Measurements from ENCODE around the gene DNASE1L1. TPM values are rescaled to one million over a fixed set of nuclear protein-coding genes. Genes with fewer than 3 reads are reported as not detected.

DNASE1L1 gene
- total and polyA plus RNA-seq, 2 experiments from 2014 or later, result 22.6 to 36.1 TPM

DNA sequence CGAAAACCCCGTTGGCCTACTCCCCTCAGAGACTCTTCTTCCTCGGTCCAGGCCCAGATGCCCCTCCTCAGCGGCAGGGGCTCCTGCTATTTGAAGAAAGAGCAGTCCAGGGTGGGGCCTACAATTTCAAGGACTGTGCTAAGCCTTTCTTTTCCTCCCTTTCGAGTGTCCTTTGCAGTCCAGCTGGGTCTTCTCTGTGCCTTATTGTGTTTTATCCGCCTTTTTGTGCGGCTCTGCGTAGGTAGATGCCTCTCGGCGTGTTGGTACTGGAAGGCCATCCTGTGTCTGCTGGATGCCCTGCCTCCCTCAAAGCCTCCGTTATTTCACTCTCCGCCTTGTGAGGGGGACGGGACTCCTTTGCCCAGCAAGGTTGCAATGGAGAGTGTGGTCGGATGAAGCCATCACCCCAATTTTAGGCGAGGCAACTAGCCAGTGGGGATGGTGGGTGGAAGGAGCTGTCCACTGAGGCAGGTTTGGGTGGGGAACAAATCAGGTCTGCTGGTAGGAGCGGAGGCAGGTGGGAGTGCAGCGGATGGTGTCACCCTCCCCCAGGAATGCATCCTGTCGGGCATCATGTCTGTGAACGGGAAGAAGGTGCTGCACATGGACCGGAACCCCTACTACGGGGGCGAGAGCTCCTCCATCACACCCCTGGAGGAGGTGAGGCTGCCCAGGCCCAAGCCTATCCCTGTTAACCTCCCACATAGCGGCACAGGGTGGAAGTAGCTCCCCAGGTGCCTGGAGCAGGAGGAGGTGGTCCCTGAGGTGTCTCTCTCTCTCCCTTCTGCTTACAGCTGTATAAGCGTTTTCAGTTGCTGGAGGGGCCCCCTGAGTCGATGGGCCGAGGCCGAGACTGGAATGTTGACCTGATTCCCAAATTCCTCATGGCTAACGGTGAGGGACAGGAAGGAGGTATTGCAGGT, 29.2 kb upstream of the DNASE1L1 start:
- no peak for DNase-seq (ENCODE audit: low spot score)
- H3K27me3 ChIP-seq, result no peaks in the 10 kb centered on the region
- peak overlapping the region; percentile 49 for H3K4me3 ChIP-seq
- 67% methylated on average over 28 of the region's 28 CpGs for WGBS (ENCODE audit: low lambda C conversion rate, missing lambda C conversion rate)
- no peaks in the 10 kb centered on the region for H3K9me2 ChIP-seq (replicated peaks; ENCODE audit: insufficient read depth)
- TF ChIP-seq, protein P1, sequence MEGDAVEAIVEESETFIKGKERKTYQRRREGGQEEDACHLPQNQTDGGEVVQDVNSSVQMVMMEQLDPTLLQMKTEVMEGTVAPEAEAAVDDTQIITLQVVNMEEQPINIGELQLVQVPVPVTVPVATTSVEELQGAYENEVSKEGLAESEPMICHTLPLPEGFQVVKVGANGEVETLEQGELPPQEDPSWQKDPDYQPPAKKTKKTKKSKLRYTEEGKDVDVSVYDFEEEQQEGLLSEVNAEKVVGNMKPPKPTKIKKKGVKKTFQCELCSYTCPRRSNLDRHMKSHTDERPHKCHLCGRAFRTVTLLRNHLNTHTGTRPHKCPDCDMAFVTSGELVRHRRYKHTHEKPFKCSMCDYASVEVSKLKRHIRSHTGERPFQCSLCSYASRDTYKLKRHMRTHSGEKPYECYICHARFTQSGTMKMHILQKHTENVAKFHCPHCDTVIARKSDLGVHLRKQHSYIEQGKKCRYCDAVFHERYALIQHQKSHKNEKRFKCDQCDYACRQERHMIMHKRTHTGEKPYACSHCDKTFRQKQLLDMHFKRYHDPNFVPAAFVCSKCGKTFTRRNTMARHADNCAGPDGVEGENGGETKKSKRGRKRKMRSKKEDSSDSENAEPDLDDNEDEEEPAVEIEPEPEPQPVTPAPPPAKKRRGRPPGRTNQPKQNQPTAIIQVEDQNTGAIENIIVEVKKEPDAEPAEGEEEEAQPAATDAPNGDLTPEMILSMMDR (IDR thresholded peaks at IDR 0.05; ENCODE audit: poor library complexity), result no peak
- no peak overlapping the region for H3K27ac ChIP-seq
- H2AFZ ChIP-seq, result no peak overlapping the region
- H3K4me2 ChIP-seq, result peak overlapping the region; percentile 74
- no peaks in the 10 kb centered on the region for H3K4me1 ChIP-seq (ENCODE audit: insufficient read depth)
- H3K36me3 ChIP-seq (replicated peaks; ENCODE audit: insufficient read depth, low read depth), result no peaks in the 10 kb centered on the region
- H4K20me1 ChIP-seq (ENCODE audit: insufficient read depth, poor library complexity, severe bottlenecking), result no peaks in the 10 kb centered on the region
- H3K9me3 ChIP-seq (ENCODE audit: low read depth), result no peaks in the 10 kb centered on the region
- peaks cover 28% of the 10 kb centered on the region for H3K79me2 ChIP-seq

DNA sequence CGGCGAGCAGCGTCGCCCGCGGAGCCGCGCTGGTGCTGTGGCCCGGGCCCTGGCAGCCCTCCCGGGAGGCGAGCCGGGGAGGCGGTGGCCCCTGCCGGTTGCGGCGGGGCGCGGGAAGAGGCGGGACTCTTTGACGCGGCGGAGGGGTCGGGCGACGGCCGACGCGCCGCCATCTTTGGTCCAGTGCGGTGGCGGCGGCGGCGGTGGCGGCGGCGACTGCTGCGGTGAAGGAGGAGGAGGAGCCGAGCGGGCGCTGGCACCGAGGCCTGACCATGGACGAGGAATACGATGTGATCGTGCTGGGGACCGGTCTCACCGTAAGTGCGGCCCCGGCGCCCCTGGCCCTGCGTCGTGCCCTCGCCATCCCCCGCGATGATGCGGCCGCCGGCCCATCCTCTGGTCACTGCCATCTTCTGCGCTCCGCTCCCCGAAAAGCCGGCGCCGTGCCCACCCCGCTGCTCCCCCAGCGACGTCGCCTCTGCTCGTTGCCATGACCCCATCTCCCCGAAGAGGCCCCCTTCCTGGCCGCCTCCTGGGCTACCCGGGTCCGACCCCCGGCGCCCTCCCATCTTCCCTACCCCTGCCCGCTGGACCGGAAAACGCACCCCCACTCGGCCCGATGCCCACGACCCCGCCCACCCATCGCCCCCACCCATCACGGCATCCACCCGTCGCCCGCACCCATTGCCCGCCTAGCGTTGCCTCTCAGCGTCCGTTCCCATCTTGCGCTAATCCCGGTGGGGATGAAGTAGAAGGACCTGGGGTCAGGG, 28.1 kb upstream of the DNASE1L1 start, which contains the start of gene GDI1:
GDI1 (plus strand) TSS at position 172 of the 770 bp plus-strand sequence; CDS start at position 273, 101 bp downstream.
- peak within 1 kb of the TSS; percentile 74 for H3K4me2 ChIP-seq
- no peaks in the 10 kb centered on the region for H3K4me1 ChIP-seq (ENCODE audit: insufficient read depth)
- H3K9me2 ChIP-seq (replicated peaks; ENCODE audit: insufficient read depth), result no peaks in the 10 kb centered on the region
- peak; percentile 61 for DNase-seq (ENCODE audit: low spot score)
- H3K9me3 ChIP-seq (ENCODE audit: low read depth), result no peaks in the 10 kb centered on the region
- peak within 1 kb of the TSS; percentile 95 for H3K27ac ChIP-seq
- TF ChIP-seq EZH2 (IDR thresholded peaks at IDR 0.05; ENCODE audit: borderline replicate concordance), result no peak
- no peak for TF ChIP-seq EZH2phosphoT487 (IDR thresholded peaks at IDR 0.05; ENCODE audit: low read depth, severe bottlenecking, unreplicated experiment)
- TF ChIP-seq, protein P1 (IDR thresholded peaks at IDR 0.05; ENCODE audit: poor library complexity), result no peak
- no peaks in the 10 kb centered on the region for H4K20me1 ChIP-seq (ENCODE audit: insufficient read depth, poor library complexity, severe bottlenecking)
- no peaks in the 10 kb centered on the region for H3K27me3 ChIP-seq
- peak within 1 kb of the TSS; percentile 49 for H3K4me3 ChIP-seq
- H3K36me3 ChIP-seq (replicated peaks; ENCODE audit: insufficient read depth, low read depth), result no peaks in the 10 kb centered on the region
- 49% methylated on average over 19 of the region's 93 CpGs for WGBS (ENCODE audit: low lambda C conversion rate, missing lambda C conversion rate)
- no peak within 1 kb of the TSS for H2AFZ ChIP-seq
- peaks cover 28% of the 10 kb centered on the region for H3K79me2 ChIP-seq

DNA sequence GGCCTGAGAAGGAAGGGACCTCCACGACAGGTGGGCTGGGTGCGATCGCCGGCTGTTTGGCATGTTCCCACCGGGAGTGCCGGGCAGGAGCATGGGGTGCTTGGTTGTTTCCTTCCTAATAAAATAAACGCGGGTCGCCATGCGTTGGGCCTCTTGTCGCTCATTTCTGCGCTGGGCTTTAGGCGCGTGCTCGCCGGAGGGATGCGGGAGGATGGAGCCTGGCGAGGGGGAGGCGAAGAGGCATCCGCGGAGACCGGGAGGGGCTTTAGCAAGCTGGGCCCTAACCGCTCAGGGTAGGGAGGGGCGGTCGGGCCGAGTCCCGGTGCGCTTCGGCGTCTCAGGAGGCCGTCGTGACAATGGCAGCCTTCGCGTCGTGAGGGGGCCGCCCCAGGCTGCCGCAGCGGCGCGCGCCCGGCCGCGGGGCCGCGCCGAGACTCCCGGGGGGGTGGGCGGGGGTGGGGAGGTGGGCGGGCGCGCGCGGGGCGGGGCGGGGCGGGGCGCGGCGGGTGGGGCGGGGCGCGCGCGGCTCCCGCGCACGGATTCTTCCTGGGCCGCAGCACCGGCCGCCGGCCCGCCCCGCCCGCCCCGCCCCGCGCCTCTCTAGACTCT, 27.4 kb upstream of the DNASE1L1 start:
- Histone ChIP-seq H3K4me3 (peak overlapping the region; percentile 49), H3K27ac (peak overlapping the region; percentile 95), H2AFZ (no peak overlapping the region), H3K79me2 (peaks cover 28% of the 10 kb centered on the region), H3K27me3 (no peaks in the 10 kb centered on the region), H3K9me3 (ENCODE audit: low read depth) (no peaks in the 10 kb centered on the region), H3K9me2 (replicated peaks; ENCODE audit: insufficient read depth) (no peaks in the 10 kb centered on the region), H3K4me2 (peak overlapping the region; percentile 74), H3K4me1 (ENCODE audit: insufficient read depth) (no peaks in the 10 kb centered on the region), H4K20me1 (ENCODE audit: insufficient read depth, poor library complexity, severe bottlenecking) (no peaks in the 10 kb centered on the region), H3K36me3 (replicated peaks; ENCODE audit: insufficient read depth, low read depth) (no peaks in the 10 kb centered on the region)
- 53% methylated on average over 17 of the region's 78 CpGs for WGBS (ENCODE audit: low lambda C conversion rate, missing lambda C conversion rate)
- TF ChIP-seq, protein P1 (IDR thresholded peaks at IDR 0.05; ENCODE audit: poor library complexity), result no peak
- no peak for TF ChIP-seq EZH2 (IDR thresholded peaks at IDR 0.05; ENCODE audit: borderline replicate concordance)
- DNase-seq (ENCODE audit: low spot score), result peak; percentile 52
